ENCODE data around the gene FRRS1L.

DNA sequence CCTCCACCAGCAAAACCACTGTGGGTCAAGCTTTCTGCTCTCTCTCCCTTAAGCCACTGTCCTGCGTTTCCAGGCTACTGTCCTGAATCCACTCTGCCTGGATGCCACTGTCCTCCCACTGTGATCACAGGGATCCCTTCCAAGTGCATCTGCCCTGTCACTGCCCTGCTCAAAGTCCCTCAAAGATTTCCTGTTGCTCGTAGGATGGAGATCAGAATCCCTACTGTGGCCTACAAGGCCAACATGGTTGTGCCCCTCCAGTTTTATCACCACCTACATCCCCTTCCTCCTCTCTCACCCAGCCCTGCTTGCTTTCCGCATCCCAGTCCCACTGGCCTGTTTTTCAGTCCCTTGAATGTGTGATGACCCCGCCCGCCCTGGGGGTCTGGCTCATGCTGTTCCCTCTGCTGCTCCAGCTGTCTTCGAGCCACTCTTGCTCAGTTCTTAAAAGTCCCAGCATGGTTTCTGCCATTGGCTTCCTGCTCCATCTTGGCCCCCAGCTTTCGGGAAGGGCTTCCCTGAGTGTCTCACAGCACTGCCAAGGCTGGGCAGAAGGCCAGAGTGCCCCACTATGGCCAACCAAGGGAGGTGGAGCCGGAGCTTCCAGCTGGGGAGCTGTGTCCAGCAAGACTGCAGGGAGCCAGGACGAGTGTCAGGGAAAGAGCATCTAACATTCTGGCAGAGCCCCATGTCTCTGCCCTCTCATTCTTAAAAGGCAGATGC, 12.9 kb upstream of the FRRS1L start:
- TF ChIP-seq CTCF (IDR thresholded peaks at IDR 0.05) (no peak), POLR2A (IDR thresholded peaks at IDR 0.05) (no peak), POLR2AphosphoS5 (IDR thresholded peaks at IDR 0.05) (no peak)
